GM12872 (cell line): ENCODE data around the gene PRSS53.

ENCODE experiments used
- CTCF ChIP-seq: IDR thresholded peaks from 3 replicates; pipeline ENCODE4 v1.5.1; 2011; ENCODE audit warnings: low read depth, mild to moderate bottlenecking, low read length, moderate library complexity; ENCODE audit not compliant: insufficient read depth

Gene PRSS53

GRCh38 chr16:31132303-31132979, 43.7 kb upstream of the PRSS53 start:
- TF ChIP-seq CTCF = no peak

GRCh38 chr16:31131841-31132271, 43.1 kb upstream of the PRSS53 start:
- TF ChIP-seq CTCF = no peak

GRCh38 chr16:31131416-31131815, 42.7 kb upstream of the PRSS53 start:
- no peak for TF ChIP-seq CTCF

DNA sequence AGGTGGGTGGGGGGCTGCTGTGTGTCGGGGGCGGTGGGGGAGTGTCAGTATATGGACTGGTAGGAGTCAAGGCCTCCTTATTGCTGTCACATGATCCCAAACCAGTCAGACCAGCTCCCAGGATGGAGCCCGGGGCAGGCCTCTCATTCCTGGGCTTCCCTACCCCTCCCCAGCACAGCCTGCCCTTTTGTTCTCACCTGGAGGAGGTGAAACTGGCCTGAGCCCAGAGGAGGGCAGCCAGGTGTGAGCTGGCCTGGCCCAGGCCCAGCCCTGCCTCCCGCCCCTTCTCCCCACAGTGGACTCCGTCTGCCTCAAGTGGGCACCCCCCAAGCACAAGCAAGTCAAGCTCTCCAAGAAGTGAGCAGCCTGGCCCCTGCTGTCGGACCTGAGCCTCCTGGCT, 42.2 kb upstream of the PRSS53 start:
- TF ChIP-seq CTCF = no peak

GRCh38 chr16:31130336-31130891, 41.7 kb upstream of the PRSS53 start:
- no peak for TF ChIP-seq CTCF

GRCh38 chr16:31129568-31130335, 41.0 kb upstream of the PRSS53 start:
- no peak for TF ChIP-seq CTCF

DNA sequence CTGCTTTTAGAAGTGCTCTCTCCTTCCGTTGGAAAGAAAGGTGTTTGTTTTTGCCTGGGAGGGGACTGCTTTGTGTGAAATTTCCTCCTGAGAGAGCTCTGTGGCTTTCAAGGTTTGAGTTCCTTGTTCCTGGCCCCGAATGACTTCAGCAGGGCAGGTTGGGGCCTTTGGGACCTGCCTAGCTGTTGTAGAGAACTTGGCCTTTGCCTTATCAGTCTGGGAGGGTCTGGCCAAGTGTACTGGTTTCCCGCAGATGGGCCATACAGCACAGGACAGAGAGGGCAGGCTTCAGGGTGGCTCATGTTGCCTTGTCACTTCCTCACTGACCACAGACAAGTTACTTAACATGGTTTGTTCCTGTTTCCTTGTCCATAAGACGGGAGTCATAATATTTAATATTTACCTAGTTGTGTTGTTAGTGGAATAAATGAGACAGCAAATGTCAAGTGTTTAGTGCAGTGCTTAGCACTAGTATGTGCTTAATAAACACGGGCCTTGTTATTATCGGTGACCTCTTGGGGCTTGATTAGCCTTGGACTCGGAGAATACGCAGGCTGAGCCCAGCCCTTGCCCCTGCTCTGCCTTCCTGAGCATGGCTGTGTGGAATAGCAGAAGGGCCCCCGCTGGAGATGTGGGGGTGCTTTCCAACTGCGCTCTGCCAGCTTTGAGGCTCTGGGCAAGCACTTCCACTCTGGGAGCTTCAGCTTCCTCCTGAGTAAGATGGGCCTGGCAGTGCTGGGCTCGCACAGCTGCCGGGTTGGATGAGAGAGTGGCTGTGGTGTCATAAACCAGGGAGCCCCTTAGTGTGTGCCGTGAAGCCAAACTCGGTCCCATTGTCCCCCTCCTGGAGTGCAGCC, 40.2 kb upstream of the PRSS53 start:
- no peak for TF ChIP-seq CTCF
